GM10266 (cell line): ENCODE results near the gene ACTR1A.

Experiments used
- DNase-seq: peaks from one replicate; pipeline ENCODE4 v3.0.0; 2012; ENCODE audit errors: extremely low spot score
- CTCF ChIP-seq: IDR thresholded peaks from 2 replicates; pipeline ENCODE4 v1.5.1; 2012; ENCODE audit warnings: mild to moderate bottlenecking, low read depth; ENCODE audit not compliant: control insufficient read depth, insufficient read depth; ENCODE audit errors: missing control alignments

The ACTR1A gene

DNA sequence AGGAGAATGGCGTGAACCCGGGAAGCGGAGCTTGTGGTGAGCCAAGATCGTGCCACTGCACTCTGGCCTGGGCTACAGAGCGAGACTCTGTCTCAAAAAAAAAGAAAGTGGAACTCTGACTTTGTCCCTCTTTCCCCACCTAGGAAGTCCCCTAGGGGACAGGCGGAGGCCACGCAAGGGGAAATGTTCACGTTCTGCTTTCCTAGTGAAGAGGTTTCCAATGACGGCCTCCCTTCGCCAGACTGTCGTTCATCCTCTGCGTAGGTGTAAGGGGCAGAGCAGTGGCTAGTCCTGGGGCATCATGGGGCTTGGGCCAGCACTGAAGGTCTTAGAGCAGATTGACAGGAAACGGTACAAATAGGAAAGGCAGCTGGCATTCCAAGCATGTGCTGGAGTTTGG lies 31.8 kb upstream of the ACTR1A start:
- DNase-seq, result no peak
- no peak for TF ChIP-seq CTCF

- no peak for DNase-seq
- TF ChIP-seq CTCF, result no peak
Measured at GRCh38 chr10:102527546-102527945, 25.0 kb upstream of the ACTR1A start.

GRCh38 chr10:102524746-102525145 lies 22.2 kb upstream of the ACTR1A start:
- no peak for TF ChIP-seq CTCF
- no peak for DNase-seq

DNA sequence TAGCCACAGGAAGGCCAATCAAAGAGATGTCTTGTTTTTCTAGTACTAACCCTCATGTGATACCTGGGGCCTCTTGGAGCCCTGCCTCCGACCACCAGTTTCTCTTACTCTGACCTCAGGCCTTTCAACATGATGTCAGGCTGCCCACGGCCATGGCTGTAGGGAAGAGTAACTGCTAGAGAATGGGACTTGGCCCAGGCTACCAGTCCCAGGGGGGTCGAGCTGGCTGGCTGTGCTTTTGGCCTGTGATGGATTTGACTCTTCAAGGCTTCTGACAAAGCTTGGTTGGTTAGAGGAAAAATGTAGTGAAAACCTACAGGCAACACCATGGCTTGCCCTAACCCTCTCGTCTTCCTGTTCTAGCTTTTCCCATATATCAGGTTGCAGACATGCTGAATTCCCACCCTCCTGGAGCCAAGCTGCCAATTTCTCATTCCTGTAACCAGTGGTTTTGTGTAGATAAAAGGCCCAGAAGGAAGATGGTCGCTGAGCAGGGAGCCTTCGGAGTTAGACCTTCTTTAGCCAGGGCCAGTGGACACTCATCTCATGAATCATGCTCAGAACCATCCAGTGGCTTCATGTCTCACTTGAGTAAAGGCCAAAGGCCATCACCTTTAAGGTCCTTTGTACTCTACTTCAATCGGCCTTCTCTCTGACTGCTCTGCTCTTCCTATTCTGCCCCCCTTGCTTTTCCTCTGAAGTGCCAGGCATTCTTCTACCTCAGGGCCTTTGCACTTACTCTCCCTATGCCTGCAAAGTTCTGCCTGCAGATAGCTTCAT lies 20.9 kb upstream of the ACTR1A start:
- peak; percentile 24 for DNase-seq
- TF ChIP-seq CTCF, result no peak

DNA sequence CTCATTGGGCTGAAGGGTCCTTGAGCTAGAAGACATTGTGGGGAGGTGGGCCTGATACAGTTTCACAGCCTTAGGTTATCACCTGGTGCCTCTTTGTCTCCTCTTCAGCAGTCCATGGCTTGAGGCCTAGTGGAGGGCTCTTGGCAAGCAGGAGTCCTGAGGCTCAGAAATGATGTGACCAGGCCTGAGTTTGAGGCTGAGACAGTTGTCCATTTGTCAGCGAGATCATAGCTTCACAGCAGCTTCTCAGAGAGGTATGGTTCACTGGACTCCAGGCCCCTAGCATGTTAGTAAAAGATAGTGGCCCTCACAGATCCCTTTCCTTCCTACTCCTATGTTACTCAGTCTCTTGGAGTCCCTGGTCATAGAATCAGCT lies 20.4 kb upstream of the ACTR1A start:
- no peak for TF ChIP-seq CTCF
- DNase-seq, result no peak

DNA sequence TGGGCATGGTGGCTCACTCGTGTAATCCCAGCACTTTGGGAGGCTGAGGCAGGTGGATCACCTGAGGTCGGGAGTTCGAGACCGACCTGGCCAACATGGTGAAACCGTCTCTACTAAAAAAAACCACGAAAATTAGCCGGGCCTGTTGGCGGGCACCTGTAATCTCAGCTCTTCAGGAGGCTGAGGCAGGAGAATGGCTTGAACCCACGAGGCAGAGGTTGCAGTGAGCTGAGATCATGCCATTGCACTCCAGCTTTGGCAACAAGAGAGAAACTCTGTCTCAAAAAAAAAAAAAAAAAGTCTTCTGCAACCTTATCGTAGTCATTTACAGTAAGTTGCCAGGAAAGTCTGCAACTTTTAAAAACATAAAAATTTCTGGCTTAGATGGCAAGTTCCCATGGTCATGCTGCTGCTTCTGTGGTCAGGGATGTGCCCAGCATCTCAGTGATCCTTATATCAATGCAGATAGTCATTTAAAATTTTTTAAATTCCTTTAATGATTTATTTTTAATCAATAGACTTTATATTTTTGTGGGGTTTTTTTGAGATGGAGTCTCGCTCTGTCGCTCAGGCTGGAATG lies 16.8 kb upstream of the ACTR1A start:
- no peak for DNase-seq
- no peak for TF ChIP-seq CTCF

GRCh38 chr10:102517553-102517952 lies 15.0 kb upstream of the ACTR1A start:
- no peak for DNase-seq
- no peak for TF ChIP-seq CTCF
